Ishikawa (cell line): ENCODE measurements around the gene HMGB1.

ENCODE experiments used
- CEBPB ChIP-seq: IDR thresholded peaks from 2 replicates; pipeline ENCODE4 v1.6.1; 2012
- CREB1 ChIP-seq: IDR thresholded peaks from 2 replicates; pipeline ENCODE4 v1.6.1; 2012; ENCODE audit warnings: low read depth
- EGR1 ChIP-seq: IDR thresholded peaks from 2 replicates; pipeline ENCODE4 v1.6.1; 2012
- EP300 ChIP-seq: IDR thresholded peaks from 2 replicates; pipeline ENCODE4 v1.6.1; 2012; ENCODE audit warnings: borderline replicate concordance
- FOXM1 ChIP-seq: IDR thresholded peaks from 2 replicates; pipeline ENCODE4 v1.6.1; 2012; ENCODE audit warnings: low read depth, borderline replicate concordance
- MAX ChIP-seq: IDR thresholded peaks from 2 replicates; pipeline ENCODE4 v1.6.1; 2012
- NFIC ChIP-seq: IDR thresholded peaks from 2 replicates; pipeline ENCODE4 v1.6.1; 2012
- RAD21 ChIP-seq: IDR thresholded peaks from 2 replicates; pipeline ENCODE4 v1.6.1; 2012; ENCODE audit warnings: low read depth
- TAF1 ChIP-seq: IDR thresholded peaks from 2 replicates; pipeline ENCODE4 v1.6.1; 2012; ENCODE audit warnings: low read depth, mild to moderate bottlenecking
- TCF12 ChIP-seq: IDR thresholded peaks from 2 replicates; pipeline ENCODE4 v1.6.1; 2012; ENCODE audit warnings: low read depth
- TEAD4 ChIP-seq: IDR thresholded peaks from 2 replicates; pipeline ENCODE4 v1.6.1; 2012
- USF1 ChIP-seq: IDR thresholded peaks from 2 replicates; pipeline ENCODE4 v1.6.1; 2012
- YY1 ChIP-seq: IDR thresholded peaks from 2 replicates; pipeline ENCODE4 v1.6.1; 2012; ENCODE audit warnings: low read depth
- ZBTB7A ChIP-seq: IDR thresholded peaks from 2 replicates; pipeline ENCODE4 v1.6.1; 2012; ENCODE audit warnings: low read depth
- TF ChIP-seq, protein P1 (sequence below): IDR thresholded peaks from 2 replicates; pipeline ENCODE4 v1.6.1; 2012; ENCODE audit warnings: low read depth, mild to moderate bottlenecking

Gene HMGB1

DNA sequence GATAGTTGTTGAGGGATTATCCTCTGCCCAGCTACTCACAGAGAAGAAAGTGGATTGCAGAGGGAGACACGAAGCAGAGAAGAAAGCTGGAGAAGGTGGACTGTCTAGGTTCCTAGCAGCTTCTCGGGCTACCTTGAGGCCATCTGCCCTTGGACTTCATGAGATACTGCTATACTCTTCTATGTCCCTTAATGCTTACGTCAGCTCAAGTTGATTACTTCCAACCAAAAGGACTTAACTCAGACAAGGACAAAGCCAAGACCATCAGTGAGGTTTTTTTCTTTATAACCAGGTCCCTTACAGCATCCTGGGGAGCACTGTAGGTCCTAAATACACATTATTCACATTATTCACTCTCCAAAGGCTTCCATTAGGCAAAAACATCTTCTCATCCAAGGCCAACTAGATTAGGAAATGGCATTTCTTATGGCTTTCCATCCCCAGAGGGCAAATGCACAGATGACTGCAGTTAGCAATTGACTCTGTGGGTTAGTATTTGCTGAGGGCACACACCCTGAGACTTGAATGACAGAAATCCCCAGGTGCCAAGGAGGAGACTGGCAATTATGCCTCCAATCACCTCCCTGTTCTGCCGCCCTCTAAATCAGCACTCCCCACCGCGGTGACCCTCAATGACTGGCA lies 47.5 kb downstream of the HMGB1 start:
- no peak for TF ChIP-seq YY1
- TF ChIP-seq USF1 = no peak
- TF ChIP-seq MAX = no peak

DNA sequence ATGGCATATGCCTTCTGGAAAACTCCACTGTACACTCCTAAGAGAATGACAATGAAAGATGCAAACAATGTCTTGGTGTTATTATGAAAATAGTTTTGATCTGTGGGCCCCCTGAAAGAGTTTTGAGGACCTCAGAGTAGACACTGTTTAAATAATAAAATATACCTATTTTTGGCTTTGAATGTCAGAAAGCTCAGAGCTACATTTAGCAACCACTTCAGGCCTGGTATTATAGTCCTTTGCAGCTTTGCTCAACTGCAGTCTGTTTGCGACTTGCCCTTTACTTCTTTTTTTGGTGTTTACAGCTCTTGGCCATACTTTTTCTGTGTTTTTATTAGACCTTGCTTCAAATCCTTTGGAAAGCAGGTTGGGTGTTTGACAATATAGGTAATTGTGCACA lies 49.3 kb downstream of the HMGB1 start:
- no peak for TF ChIP-seq YY1
- no peak for TF ChIP-seq RAD21
- no peak for TF ChIP-seq NFIC
- no peak for TF ChIP-seq MAX

DNA sequence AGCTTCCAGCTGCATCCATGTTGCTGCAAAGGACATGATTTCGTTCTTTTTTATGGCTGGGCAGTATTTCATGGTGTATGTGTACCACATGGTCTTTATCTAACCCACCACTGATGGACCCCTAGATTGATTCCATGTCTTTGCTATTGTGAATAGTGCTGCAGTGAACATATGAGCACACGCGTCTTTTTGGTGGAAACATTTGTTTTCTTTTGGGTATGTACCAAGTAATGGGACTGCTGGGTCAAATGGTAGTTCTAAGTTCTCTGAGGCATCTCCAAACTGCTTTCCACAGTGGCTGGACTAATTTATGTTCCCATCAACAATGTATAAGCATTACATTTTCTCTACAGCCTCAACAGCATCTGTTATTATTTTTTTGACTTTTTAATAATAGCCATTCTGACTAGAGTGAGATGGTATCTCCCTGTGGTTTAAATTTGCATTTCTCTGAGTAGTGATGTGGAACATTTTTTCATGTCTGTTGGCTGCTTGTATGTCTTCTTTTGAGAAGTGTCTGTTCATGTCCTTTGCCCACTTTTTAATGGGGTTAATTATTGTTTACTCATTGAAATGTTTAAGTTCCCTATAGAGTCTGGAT lies 50.2 kb downstream of the HMGB1 start:
- TF ChIP-seq CREB1 = no peak
- no peak for TF ChIP-seq MAX
- no peak for TF ChIP-seq NFIC
- no peak for TF ChIP-seq YY1
- no peak for TF ChIP-seq TCF12
- TF ChIP-seq RAD21 = no peak
- no peak for TF ChIP-seq EGR1
- no peak for TF ChIP-seq TEAD4
- TF ChIP-seq, protein P1, sequence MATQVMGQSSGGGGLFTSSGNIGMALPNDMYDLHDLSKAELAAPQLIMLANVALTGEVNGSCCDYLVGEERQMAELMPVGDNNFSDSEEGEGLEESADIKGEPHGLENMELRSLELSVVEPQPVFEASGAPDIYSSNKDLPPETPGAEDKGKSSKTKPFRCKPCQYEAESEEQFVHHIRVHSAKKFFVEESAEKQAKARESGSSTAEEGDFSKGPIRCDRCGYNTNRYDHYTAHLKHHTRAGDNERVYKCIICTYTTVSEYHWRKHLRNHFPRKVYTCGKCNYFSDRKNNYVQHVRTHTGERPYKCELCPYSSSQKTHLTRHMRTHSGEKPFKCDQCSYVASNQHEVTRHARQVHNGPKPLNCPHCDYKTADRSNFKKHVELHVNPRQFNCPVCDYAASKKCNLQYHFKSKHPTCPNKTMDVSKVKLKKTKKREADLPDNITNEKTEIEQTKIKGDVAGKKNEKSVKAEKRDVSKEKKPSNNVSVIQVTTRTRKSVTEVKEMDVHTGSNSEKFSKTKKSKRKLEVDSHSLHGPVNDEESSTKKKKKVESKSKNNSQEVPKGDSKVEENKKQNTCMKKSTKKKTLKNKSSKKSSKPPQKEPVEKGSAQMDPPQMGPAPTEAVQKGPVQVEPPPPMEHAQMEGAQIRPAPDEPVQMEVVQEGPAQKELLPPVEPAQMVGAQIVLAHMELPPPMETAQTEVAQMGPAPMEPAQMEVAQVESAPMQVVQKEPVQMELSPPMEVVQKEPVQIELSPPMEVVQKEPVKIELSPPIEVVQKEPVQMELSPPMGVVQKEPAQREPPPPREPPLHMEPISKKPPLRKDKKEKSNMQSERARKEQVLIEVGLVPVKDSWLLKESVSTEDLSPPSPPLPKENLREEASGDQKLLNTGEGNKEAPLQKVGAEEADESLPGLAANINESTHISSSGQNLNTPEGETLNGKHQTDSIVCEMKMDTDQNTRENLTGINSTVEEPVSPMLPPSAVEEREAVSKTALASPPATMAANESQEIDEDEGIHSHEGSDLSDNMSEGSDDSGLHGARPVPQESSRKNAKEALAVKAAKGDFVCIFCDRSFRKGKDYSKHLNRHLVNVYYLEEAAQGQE = no peak
- no peak for TF ChIP-seq CEBPB
- no peak for TF ChIP-seq USF1
- TF ChIP-seq EP300 = no peak
- TF ChIP-seq ZBTB7A = no peak
- no peak for TF ChIP-seq FOXM1
- TF ChIP-seq TAF1 = no peak

DNA sequence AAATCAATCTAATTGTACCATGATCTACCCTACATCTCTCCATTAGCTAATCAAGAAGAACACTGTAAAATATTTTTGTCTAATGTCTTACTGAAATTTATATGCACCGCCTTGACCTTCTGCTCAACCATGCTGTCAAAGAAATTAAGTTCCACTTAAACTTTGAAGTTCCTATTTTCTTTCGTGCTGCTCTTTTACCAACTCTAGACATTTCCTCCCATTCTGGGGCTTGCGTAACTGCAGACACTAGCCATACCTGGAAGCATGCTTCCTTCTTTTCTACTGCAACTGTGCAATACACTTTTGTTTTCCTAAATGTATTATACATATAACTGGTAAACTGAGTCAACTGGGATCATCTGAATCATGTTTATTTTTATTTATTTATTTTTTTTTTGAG lies 51.9 kb downstream of the HMGB1 start:
- TF ChIP-seq RAD21 (no peak), USF1 (no peak), ZBTB7A (no peak), MAX (no peak), FOXM1 (no peak), EP300 (no peak), NFIC (no peak), EGR1 (no peak), CREB1 (no peak)

DNA sequence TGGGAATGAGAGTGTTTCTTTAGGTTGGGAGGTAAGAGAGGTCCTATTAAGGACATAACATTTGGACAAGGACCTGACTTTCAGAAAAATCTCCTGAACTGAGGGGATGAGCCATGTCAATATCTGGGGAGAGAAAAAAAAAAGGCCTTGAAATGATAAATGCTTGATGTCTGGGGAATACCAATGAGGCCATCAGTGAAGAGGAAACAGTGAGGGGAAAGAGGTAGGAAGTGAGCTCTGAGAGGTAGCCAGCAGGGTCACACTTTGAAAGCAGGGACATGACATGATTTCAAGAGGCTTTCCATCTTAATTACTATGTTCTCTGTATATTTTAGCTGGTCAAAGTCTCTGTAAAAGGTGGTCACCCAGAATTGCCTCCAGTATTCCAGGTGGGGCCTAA lies 53.4 kb downstream of the HMGB1 start:
- no peak for TF ChIP-seq TCF12
- TF ChIP-seq CREB1 = no peak
- no peak for TF ChIP-seq TAF1
- no peak for TF ChIP-seq USF1
- TF ChIP-seq, protein P1 = no peak
- no peak for TF ChIP-seq EP300
- TF ChIP-seq CEBPB = no peak
- no peak for TF ChIP-seq EGR1
- no peak for TF ChIP-seq TEAD4
- no peak for TF ChIP-seq FOXM1
- no peak for TF ChIP-seq NFIC
- no peak for TF ChIP-seq RAD21
- TF ChIP-seq MAX = no peak
- no peak for TF ChIP-seq ZBTB7A
- no peak for TF ChIP-seq YY1
